SH-SY5Y (cell line): ENCODE measurements around the gene ENAH.

Experiments used
- GATA2 ChIP-seq: IDR thresholded peaks from 2 replicates; pipeline ENCODE4 v1.6.1; 2011; ENCODE audit warnings: mild to moderate bottlenecking, low read depth, low read length
- GATA3 ChIP-seq: IDR thresholded peaks from 2 replicates; pipeline ENCODE4 v1.6.1; 2011; ENCODE audit warnings: low read depth, mild to moderate bottlenecking, low read length, moderate library complexity

DNA sequence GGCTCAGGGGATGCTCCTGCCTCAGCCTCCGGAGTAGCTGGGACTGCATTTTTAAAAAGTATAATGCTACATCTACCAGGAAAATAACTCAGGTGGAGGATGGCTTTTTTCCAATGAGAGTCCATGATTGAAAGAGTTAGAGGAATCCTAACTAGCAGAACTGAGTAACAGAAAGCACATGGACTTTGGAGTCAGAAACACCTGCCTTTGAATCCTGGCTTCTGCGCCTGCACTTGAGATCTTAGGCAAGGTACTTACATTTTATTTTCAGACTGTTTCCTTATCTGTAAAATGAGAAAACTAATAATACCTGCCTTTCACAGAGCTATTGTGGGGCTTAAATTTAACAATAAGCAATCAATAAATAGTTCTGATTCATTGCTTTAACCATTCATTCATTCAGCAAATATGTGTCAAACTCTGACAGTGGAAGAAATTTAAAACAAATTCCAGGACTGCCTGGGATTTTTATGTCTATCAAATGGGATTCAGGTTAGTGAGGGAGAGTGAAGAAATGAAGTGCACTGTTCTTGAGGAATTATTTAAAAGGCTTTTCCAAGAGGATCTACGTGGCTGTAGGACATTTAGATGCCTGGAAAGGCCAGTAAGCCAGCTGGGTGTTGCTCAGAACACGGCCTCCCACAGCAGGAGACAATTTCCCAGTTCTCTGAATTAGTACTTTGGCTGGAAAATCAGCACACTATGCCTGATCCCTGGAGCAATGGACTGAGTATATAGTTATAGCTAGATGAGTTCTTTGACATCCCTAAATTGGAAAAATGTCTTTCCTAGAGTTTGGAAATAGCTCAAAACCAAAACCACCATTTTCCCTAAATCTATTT is 212.3 kb downstream of the ENAH start:
- TF ChIP-seq GATA2 (no peak), GATA3 (no peak)
